Measurements from ENCODE around the gene CTNNA3. TPM values are rescaled to one million over a fixed set of nuclear protein-coding genes. Genes with fewer than 3 reads are reported as not detected.
A peak's percentile ranks its signal among the peaks of the same experiment; 100 is the strongest.

Gene CTNNA3
- total RNA-seq, 2 donors from 2014 or later: 3.2 to 7.2 TPM

DNA sequence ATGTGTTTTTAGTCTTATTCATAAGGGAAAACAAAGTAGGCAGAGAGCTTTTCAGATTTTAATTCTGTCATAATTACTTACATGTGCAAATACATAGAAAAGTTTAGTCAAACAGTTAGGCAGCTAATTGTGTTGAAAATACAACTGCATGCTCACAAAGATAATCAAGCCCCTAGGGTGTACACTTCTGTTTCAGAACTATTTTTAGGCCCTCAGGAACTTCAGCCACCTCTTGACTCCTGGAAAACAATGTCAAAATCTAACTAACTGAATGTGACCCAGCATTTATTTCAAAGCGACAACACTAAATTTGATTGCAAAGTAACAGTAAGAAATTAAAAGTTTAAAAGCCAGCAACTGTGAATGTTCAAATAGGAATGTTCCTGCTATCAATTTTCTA is 1369.1 kb downstream of the CTNNA3 start:
- Histone ChIP-seq H3K9ac (ENCODE audit: extremely low read depth, low read length, poor library complexity, severe bottlenecking) (no peak overlapping the region), H3K36me3 (ENCODE audit: control insufficient read depth, insufficient read depth, low read length) (no peaks in the 10 kb centered on the region), H3K27ac (ENCODE audit: low read depth, low read length) (no peak overlapping the region), H3K9me3 (ENCODE audit: control insufficient read depth, low read length) (no peaks in the 10 kb centered on the region), H3K27me3 (ENCODE audit: control insufficient read depth, insufficient read depth, low read length, poor library complexity, severe bottlenecking) (no peaks in the 10 kb centered on the region), H3K4me1 (ENCODE audit: control insufficient read depth, insufficient read depth, low read length) (no peaks in the 10 kb centered on the region), H3K4me3 (ENCODE audit: low read length) (no peak overlapping the region)
- Mint-ChIP-seq H3K9me3 (peaks cover 4% of the 10 kb centered on the region), H3K27me3 (ENCODE audit: insufficient read depth) (no peaks in the 10 kb centered on the region), H3K4me3 (no peak overlapping the region), H3K27ac (no peak overlapping the region), H3K36me3 (ENCODE audit: low read depth) (no peaks in the 10 kb centered on the region), H3K4me1 (peaks cover 4% of the 10 kb centered on the region)
- 94% methylated on average over 1 of the region's 1 CpG; no CpG with 5 or more reads in 1 of the 2 experiments for WGBS, 2 experiments (ENCODE audit: insufficient coverage in 1 of 2, insufficient read length in 1 of 2)
- no peak for DNase-seq
- TF ChIP-seq, protein P1, sequence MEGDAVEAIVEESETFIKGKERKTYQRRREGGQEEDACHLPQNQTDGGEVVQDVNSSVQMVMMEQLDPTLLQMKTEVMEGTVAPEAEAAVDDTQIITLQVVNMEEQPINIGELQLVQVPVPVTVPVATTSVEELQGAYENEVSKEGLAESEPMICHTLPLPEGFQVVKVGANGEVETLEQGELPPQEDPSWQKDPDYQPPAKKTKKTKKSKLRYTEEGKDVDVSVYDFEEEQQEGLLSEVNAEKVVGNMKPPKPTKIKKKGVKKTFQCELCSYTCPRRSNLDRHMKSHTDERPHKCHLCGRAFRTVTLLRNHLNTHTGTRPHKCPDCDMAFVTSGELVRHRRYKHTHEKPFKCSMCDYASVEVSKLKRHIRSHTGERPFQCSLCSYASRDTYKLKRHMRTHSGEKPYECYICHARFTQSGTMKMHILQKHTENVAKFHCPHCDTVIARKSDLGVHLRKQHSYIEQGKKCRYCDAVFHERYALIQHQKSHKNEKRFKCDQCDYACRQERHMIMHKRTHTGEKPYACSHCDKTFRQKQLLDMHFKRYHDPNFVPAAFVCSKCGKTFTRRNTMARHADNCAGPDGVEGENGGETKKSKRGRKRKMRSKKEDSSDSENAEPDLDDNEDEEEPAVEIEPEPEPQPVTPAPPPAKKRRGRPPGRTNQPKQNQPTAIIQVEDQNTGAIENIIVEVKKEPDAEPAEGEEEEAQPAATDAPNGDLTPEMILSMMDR (conservative IDR thresholded peaks at IDR 0.05): no peak

DNA sequence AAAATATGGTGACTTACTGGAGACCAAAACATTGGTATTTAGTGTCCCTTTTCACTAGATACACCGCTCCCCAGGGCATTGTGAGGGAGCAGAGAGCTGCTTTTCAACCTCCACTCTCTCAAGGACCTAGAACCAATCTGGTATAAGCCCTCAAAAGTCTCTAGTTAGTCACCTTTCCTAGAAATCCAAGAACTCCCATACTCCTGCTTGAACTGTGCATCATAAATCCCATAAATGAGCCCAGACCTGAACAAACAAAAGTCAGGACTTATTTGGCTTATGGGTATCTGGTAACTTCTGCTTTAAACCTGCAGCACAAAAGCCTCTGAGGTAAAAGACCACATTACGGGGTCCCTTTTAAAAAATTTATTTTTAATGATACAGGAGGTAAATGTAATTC is 1373.2 kb downstream of the CTNNA3 start:
- TF ChIP-seq, protein P1 (conservative IDR thresholded peaks at IDR 0.05): no peak
- H3K4me1 ChIP-seq (ENCODE audit: control insufficient read depth, insufficient read depth, low read length): no peaks in the 10 kb centered on the region
- H3K27ac ChIP-seq (ENCODE audit: low read depth, low read length): no peak overlapping the region
- no peak overlapping the region for H3K4me3 ChIP-seq (ENCODE audit: low read length)
- Mint-ChIP-seq H3K27ac (no peak overlapping the region), H3K4me3 (no peak overlapping the region), H3K4me1 (peaks cover 6% of the 10 kb centered on the region), H3K9me3 (no peaks in the 10 kb centered on the region), H3K36me3 (ENCODE audit: low read depth) (no peaks in the 10 kb centered on the region), H3K27me3 (ENCODE audit: insufficient read depth) (no peaks in the 10 kb centered on the region)
- DNase-seq: no peak
- H3K9me3 ChIP-seq (ENCODE audit: control insufficient read depth, low read length): no peaks in the 10 kb centered on the region
- H3K9ac ChIP-seq (ENCODE audit: extremely low read depth, low read length, poor library complexity, severe bottlenecking): no peak overlapping the region
- no peaks in the 10 kb centered on the region for H3K36me3 ChIP-seq (ENCODE audit: control insufficient read depth, insufficient read depth, low read length)
- no peaks in the 10 kb centered on the region for H3K27me3 ChIP-seq (ENCODE audit: control insufficient read depth, insufficient read depth, low read length, poor library complexity, severe bottlenecking)
- 92% methylated on average over 2 of the region's 2 CpGs; no CpG with 5 or more reads in 1 of the 2 experiments for WGBS, 2 experiments (ENCODE audit: insufficient coverage in 1 of 2, insufficient read length in 1 of 2)

DNA sequence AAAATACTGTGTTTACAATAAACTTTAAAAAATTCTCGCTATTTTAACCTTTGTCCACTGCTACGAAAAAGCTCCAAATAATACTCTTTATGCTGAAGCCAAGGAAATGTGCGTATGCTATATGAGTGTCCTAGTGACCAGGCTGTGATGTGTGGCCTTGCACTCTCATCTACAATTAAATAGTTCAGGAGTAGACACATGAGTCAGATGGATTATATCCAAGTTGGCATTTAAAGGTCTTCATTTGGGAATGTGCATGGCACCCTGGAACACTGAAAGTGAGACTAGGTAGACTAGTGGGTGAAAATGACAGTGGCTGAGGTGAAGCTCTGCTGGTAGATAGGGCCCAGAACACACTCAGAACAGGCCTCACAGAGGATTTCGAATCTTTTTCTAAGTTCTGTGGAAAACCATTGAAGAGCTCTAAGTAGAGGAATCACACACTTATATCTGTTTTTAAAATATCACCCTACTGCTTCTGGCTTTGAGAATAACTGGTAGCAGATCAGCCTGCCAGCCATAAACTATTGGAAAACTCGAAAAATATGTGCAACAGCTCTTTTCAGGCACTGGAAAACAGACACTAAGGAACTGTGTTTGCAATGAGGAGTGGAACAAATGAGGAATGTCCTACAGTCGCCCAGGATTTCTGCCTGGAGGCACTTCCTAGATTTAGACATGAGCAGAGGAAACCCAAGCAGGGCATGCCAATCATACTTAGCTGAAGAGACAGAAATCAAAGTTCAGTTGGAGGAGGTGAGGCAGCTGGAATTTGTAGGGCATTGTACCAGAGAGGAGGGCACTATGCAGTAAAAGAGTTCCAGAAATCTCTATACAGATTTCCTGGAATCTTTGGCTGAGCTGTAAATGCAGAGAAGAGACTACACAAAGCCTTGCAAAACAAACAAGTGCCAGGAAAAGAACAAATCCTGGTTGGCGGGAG is 1374.0 kb downstream of the CTNNA3 start:
- DNase-seq: no peak
- H3K27me3 Mint-ChIP-seq (ENCODE audit: insufficient read depth): no peaks in the 10 kb centered on the region
- TF ChIP-seq, protein P1 (conservative IDR thresholded peaks at IDR 0.05): no peak
- no peak overlapping the region for H3K4me3 ChIP-seq (ENCODE audit: low read length)
- no peaks in the 10 kb centered on the region for H3K27me3 ChIP-seq (ENCODE audit: control insufficient read depth, insufficient read depth, low read length, poor library complexity, severe bottlenecking)
- H3K27ac Mint-ChIP-seq: no peak overlapping the region
- H3K4me1 Mint-ChIP-seq: peaks cover 6% of the 10 kb centered on the region
- H3K27ac ChIP-seq (ENCODE audit: low read depth, low read length): peak overlapping the region; percentile 34
- no peaks in the 10 kb centered on the region for H3K4me1 ChIP-seq (ENCODE audit: control insufficient read depth, insufficient read depth, low read length)
- WGBS, 2 experiments (ENCODE audit: insufficient coverage in 1 of 2, insufficient read length in 1 of 2): 88 to 95% methylated on average over 5 to 7 of the region's 7 CpGs
- no peaks in the 10 kb centered on the region for H3K36me3 Mint-ChIP-seq (ENCODE audit: low read depth)
- H3K9ac ChIP-seq (ENCODE audit: extremely low read depth, low read length, poor library complexity, severe bottlenecking): no peak overlapping the region
- H3K36me3 ChIP-seq (ENCODE audit: control insufficient read depth, insufficient read depth, low read length): no peaks in the 10 kb centered on the region
- H3K9me3 Mint-ChIP-seq: no peaks in the 10 kb centered on the region
- no peaks in the 10 kb centered on the region for H3K9me3 ChIP-seq (ENCODE audit: control insufficient read depth, low read length)
- H3K4me3 Mint-ChIP-seq: no peak overlapping the region
